NCI-H2227 (cell line): Measurements from ENCODE around the gene SLC38A9.

Source experiments
- DNase-seq: peaks from one replicate; lab custom pipeline; 2025; ENCODE audit not compliant: unreplicated experiment; lab: John Stamatoyannopoulos, UW

Gene SLC38A9

GRCh38 chr5:55584398-55585205 is 127.5 kb downstream of the SLC38A9 start:
- no peak for DNase-seq

DNA sequence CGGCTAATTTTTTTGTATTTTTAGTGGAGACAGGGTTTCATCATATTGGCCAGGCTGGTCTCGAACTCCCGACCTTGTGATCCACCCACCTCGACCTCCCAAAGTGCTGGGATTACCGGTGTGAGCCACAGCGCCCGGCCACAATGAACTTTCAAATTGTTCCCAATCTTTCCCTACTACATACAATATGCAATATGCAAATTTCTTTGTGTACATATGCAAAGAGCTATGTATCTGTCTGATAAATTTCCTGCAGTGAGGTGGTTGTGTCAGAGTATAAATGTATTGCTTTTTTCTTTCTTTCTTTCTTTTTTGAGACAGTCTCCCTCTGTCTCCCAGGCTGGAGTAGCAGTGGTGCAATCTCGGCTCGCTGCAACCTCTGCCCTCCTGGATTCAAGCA is 128.5 kb downstream of the SLC38A9 start:
- DNase-seq = no peak

- no peak for DNase-seq
These were observed 129.9 kb downstream of the SLC38A9 start for GRCh38 chr5:55582256-55582655.

DNA sequence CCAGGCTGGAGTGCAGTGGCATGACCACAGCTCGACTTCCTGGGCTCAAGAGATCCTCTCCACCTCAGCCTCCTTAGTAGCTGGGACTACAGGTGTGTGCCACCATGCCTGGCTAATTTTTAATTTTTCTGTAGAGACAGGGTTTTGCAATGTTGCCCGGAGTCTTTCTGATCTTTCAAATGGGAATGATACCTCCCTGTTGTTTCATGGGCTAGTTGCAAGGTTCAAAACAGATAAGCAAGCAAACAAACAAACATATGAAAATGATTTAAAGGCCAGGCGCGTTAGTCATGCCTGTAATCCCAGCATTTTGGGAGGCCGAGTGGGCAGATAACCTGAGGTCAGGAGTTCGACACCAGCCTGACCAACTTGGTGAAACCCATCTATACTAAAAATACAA is 132.1 kb downstream of the SLC38A9 start:
- DNase-seq = no peak

DNA sequence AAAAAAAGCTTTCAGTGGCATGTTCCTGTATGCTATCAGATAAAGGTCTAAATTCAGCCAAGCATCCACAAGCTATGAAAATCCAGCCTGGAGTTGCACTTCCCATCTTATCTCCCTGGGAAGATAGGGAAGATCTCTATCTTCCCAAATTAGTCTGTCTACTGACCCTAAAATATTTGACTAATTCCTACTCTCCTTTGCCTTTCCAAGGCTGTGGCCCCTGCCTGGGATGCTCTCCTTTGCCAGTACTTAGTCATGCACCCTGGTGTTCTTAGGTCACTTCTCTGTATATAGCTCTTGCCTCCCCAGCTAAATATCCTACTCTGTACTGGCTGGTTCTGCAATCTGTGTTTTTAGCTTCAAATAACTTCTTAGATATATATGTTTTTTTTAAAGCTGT is 133.4 kb downstream of the SLC38A9 start:
- no peak for DNase-seq

GRCh38 chr5:55577353-55578060 is 134.6 kb downstream of the SLC38A9 start:
- DNase-seq = no peak

DNA sequence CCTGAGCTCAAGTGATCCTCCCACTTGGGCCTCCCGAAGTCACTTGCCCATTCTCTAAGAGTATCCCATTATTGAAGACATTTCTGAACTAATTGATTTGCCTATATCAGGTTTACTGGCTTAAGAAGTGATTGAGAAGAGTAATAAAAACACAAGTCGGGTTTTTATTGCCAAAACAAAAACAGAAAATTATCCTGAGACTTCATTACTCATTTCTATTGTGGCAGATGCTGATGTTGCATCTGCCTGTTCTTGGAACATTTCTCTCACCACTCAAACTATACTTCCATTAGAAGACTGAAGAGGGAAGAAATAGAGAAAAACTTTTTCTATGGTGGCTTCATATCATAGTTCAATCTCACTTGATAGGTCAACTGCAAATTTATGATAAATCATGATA is 135.5 kb downstream of the SLC38A9 start:
- no peak for DNase-seq
